Stimulated activated memory B cell treated with anti-CD40 and anti-IgM and Interleukin-4, amounts not matched to agents 10 μg/mL and 1 μg/mL and 100 μg/mL, for 72 hours (primary cell): ENCODE measurements around the gene PIP5KL1.
A peak's percentile ranks its signal among the peaks of the same experiment; 100 is the strongest.

Source experiments
- ATAC-seq: fragments of 150-1000 bp; cut with Tn5 transposase; 2 replicates; pipeline ENCODE4 v1.10.0; 2021
- H3K27ac Mint-ChIP-seq: one replicate; pipeline ENCODE4 v1.8.0; 2022; ENCODE audit warnings: mild to moderate bottlenecking, mixed read lengths
- H3K27me3 Mint-ChIP-seq: one replicate; pipeline ENCODE4 v1.8.0; 2022; ENCODE audit warnings: mixed read lengths
- H3K36me3 Mint-ChIP-seq: one replicate; pipeline ENCODE4 v1.8.0; 2022; ENCODE audit warnings: mixed read lengths
- H3K4me1 Mint-ChIP-seq: one replicate; pipeline ENCODE4 v1.8.0; 2022; ENCODE audit warnings: mixed read lengths
- H3K4me3 Mint-ChIP-seq: one replicate; pipeline ENCODE4 v1.8.0; 2022; ENCODE audit warnings: mild to moderate bottlenecking, moderate library complexity, mixed read lengths
- H3K9me3 Mint-ChIP-seq: one replicate; pipeline ENCODE4 v1.8.0; 2022; ENCODE audit warnings: mixed read lengths

Gene PIP5KL1

GRCh38 chr9:127945338-127945737, 14.8 kb upstream of the PIP5KL1 start:
- Mint-ChIP-seq H3K36me3 (peaks cover 70% of the 10 kb centered on the region), H3K4me1 (peaks cover 57% of the 10 kb centered on the region), H3K27ac (peak overlapping the region; percentile 35), H3K27me3 (no peaks in the 10 kb centered on the region), H3K9me3 (no peaks in the 10 kb centered on the region), H3K4me3 (no peak overlapping the region)
- no peak for ATAC-seq

- Mint-ChIP-seq H3K4me1 (peaks cover 51% of the 10 kb centered on the region), H3K36me3 (peaks cover 66% of the 10 kb centered on the region), H3K27ac (peak overlapping the region; percentile 35), H3K4me3 (no peak overlapping the region), H3K9me3 (no peaks in the 10 kb centered on the region), H3K27me3 (no peaks in the 10 kb centered on the region)
- ATAC-seq: no peak
Measured at GRCh38 chr9:127944586-127945218, 14.1 kb upstream of the PIP5KL1 start.

- Mint-ChIP-seq H3K36me3 (peaks cover 63% of the 10 kb centered on the region), H3K27me3 (no peaks in the 10 kb centered on the region), H3K4me3 (no peak overlapping the region), H3K27ac (peak overlapping the region; percentile 50), H3K4me1 (peaks cover 48% of the 10 kb centered on the region), H3K9me3 (no peaks in the 10 kb centered on the region)
- peak; percentile 90 for ATAC-seq
Measured at GRCh38 chr9:127943731-127944144, 13.2 kb upstream of the PIP5KL1 start.

GRCh38 chr9:127943011-127943662, 12.6 kb upstream of the PIP5KL1 start:
- Mint-ChIP-seq H3K27ac (peak overlapping the region; percentile 50), H3K9me3 (no peaks in the 10 kb centered on the region), H3K27me3 (no peaks in the 10 kb centered on the region), H3K4me3 (no peak overlapping the region), H3K36me3 (peaks cover 57% of the 10 kb centered on the region), H3K4me1 (peaks cover 48% of the 10 kb centered on the region)
- peak; percentile 32 for ATAC-seq

GRCh38 chr9:127942216-127943010, 11.8 kb upstream of the PIP5KL1 start:
- peaks cover 50% of the 10 kb centered on the region for H3K36me3 Mint-ChIP-seq
- peaks cover 48% of the 10 kb centered on the region for H3K4me1 Mint-ChIP-seq
- H3K9me3 Mint-ChIP-seq: no peaks in the 10 kb centered on the region
- ATAC-seq: peak; percentile 44
- no peak overlapping the region for H3K4me3 Mint-ChIP-seq
- no peaks in the 10 kb centered on the region for H3K27me3 Mint-ChIP-seq
- H3K27ac Mint-ChIP-seq: peak overlapping the region; percentile 50

GRCh38 chr9:127941961-127942215, 11.3 kb upstream of the PIP5KL1 start:
- Mint-ChIP-seq H3K9me3 (no peaks in the 10 kb centered on the region), H3K36me3 (peaks cover 45% of the 10 kb centered on the region), H3K4me1 (peaks cover 51% of the 10 kb centered on the region), H3K27me3 (no peaks in the 10 kb centered on the region), H3K27ac (peak overlapping the region; percentile 50), H3K4me3 (no peak overlapping the region)
- ATAC-seq: no peak

- Mint-ChIP-seq H3K27ac (peak overlapping the region; percentile 50), H3K36me3 (peaks cover 41% of the 10 kb centered on the region), H3K27me3 (no peaks in the 10 kb centered on the region), H3K4me1 (peaks cover 51% of the 10 kb centered on the region), H3K9me3 (no peaks in the 10 kb centered on the region), H3K4me3 (no peak overlapping the region)
- ATAC-seq: no peak
Measured at GRCh38 chr9:127941062-127941960, 10.7 kb upstream of the PIP5KL1 start.

GRCh38 chr9:127940593-127940992, 10.0 kb upstream of the PIP5KL1 start:
- Mint-ChIP-seq H3K4me3 (no peak overlapping the region), H3K4me1 (peaks cover 57% of the 10 kb centered on the region), H3K9me3 (no peaks in the 10 kb centered on the region), H3K36me3 (peaks cover 40% of the 10 kb centered on the region), H3K27ac (no peak overlapping the region), H3K27me3 (no peaks in the 10 kb centered on the region)
- no peak for ATAC-seq

GRCh38 chr9:127938298-127938690, 7.7 kb upstream of the PIP5KL1 start:
- Mint-ChIP-seq H3K4me3 (peak overlapping the region; percentile 67), H3K27me3 (no peaks in the 10 kb centered on the region), H3K4me1 (peaks cover 57% of the 10 kb centered on the region), H3K27ac (peak overlapping the region; percentile 85), H3K9me3 (no peaks in the 10 kb centered on the region), H3K36me3 (peaks cover 29% of the 10 kb centered on the region)
- peak; percentile 3 for ATAC-seq

GRCh38 chr9:127937388-127938297, 7.1 kb upstream of the PIP5KL1 start, which contains the start of gene DPM2:
Gene DPM2, minus strand, starts transcription at chr9:127937854. Its CDS starts 34 bp downstream, at chr9:127937820.
- peak within 1 kb of the TSS; percentile 85 for H3K27ac Mint-ChIP-seq
- peak; percentile 98 for ATAC-seq
- no peaks in the 10 kb centered on the region for H3K27me3 Mint-ChIP-seq
- H3K36me3 Mint-ChIP-seq: peaks cover 30% of the 10 kb centered on the region
- peaks cover 50% of the 10 kb centered on the region for H3K4me1 Mint-ChIP-seq
- peak within 1 kb of the TSS; percentile 95 for H3K4me3 Mint-ChIP-seq
- no peaks in the 10 kb centered on the region for H3K9me3 Mint-ChIP-seq

- H3K4me1 Mint-ChIP-seq: peaks cover 49% of the 10 kb centered on the region
- H3K4me3 Mint-ChIP-seq: peak overlapping the region; percentile 95
- peaks cover 24% of the 10 kb centered on the region for H3K36me3 Mint-ChIP-seq
- H3K27me3 Mint-ChIP-seq: no peaks in the 10 kb centered on the region
- ATAC-seq: no peak
- H3K27ac Mint-ChIP-seq: peak overlapping the region; percentile 85
- H3K9me3 Mint-ChIP-seq: no peaks in the 10 kb centered on the region
Measured at GRCh38 chr9:127937056-127937387, 6.4 kb upstream of the PIP5KL1 start.

GRCh38 chr9:127936347-127936852, 5.8 kb upstream of the PIP5KL1 start:
- Mint-ChIP-seq H3K4me3 (peak overlapping the region; percentile 95), H3K27me3 (no peaks in the 10 kb centered on the region), H3K27ac (peak overlapping the region; percentile 85), H3K4me1 (peaks cover 53% of the 10 kb centered on the region), H3K36me3 (peaks cover 21% of the 10 kb centered on the region), H3K9me3 (no peaks in the 10 kb centered on the region)
- no peak for ATAC-seq

GRCh38 chr9:127935765-127936221, 5.2 kb upstream of the PIP5KL1 start:
- H3K27me3 Mint-ChIP-seq: no peaks in the 10 kb centered on the region
- H3K27ac Mint-ChIP-seq: peak overlapping the region; percentile 85
- H3K4me3 Mint-ChIP-seq: peak overlapping the region; percentile 95
- no peaks in the 10 kb centered on the region for H3K9me3 Mint-ChIP-seq
- ATAC-seq: no peak
- peaks cover 59% of the 10 kb centered on the region for H3K4me1 Mint-ChIP-seq
- H3K36me3 Mint-ChIP-seq: peaks cover 21% of the 10 kb centered on the region

- no peak for ATAC-seq
- Mint-ChIP-seq H3K36me3 (peaks cover 21% of the 10 kb centered on the region), H3K27me3 (no peaks in the 10 kb centered on the region), H3K4me1 (peaks cover 66% of the 10 kb centered on the region), H3K9me3 (no peaks in the 10 kb centered on the region), H3K4me3 (peak overlapping the region; percentile 7), H3K27ac (peak overlapping the region; percentile 36)
Measured at GRCh38 chr9:127934986-127935385, 4.4 kb upstream of the PIP5KL1 start.
